H9 (cell line): Measurements from ENCODE around the gene NKD2. TPM values are rescaled to one million over a fixed set of nuclear protein-coding genes. Genes with fewer than 3 reads are reported as not detected.
A peak's percentile ranks its signal among the peaks of the same experiment; 100 is the strongest.

Experiments used
- DNase-seq: peaks from one replicate; pipeline ENCODE4 v3.0.0-alpha.2; 2017
- H2AFZ ChIP-seq: one replicate; pipeline ENCODE4 v1.6.1; 2013; ENCODE audit warnings: mild to moderate bottlenecking, low read length, control low read depth, moderate library complexity
- H2AK5ac ChIP-seq: 2 replicates; pipeline ENCODE4 v1.6.1; 2013; ENCODE audit warnings: low read length, control low read depth, mixed read lengths; ENCODE audit not compliant: insufficient read length
- H2BK120ac ChIP-seq: one replicate; pipeline ENCODE4 v1.6.1; 2013; ENCODE audit warnings: low read depth, mild to moderate bottlenecking, low read length, control low read depth, inconsistent platforms; ENCODE audit not compliant: poor library complexity, severe bottlenecking
- H2BK12ac ChIP-seq: 2 replicates; pipeline ENCODE4 v1.6.1; 2013; ENCODE audit warnings: low read length, control low read depth, mixed read lengths, low read depth; ENCODE audit not compliant: insufficient read length
- H2BK15ac ChIP-seq: 2 replicates; pipeline ENCODE4 v1.6.1; 2013; ENCODE audit warnings: low read depth, low read length, control low read depth
- H2BK20ac ChIP-seq: one replicate; pipeline ENCODE4 v1.6.1; 2013; ENCODE audit warnings: low read depth, mild to moderate bottlenecking, low read length, control low read depth, inconsistent platforms; ENCODE audit not compliant: poor library complexity, severe bottlenecking
- H2BK5ac ChIP-seq: 2 replicates; pipeline ENCODE4 v1.6.1; 2013; ENCODE audit warnings: low read length, control low read depth, mixed read lengths; ENCODE audit not compliant: insufficient read length
- H3K14ac ChIP-seq: 2 replicates; pipeline ENCODE4 v1.6.1; 2013; ENCODE audit warnings: low read length, control low read depth; ENCODE audit not compliant: insufficient read depth
- H3K18ac ChIP-seq: 2 replicates; pipeline ENCODE4 v1.6.1; 2013; ENCODE audit warnings: low read depth, mild to moderate bottlenecking, mixed read lengths, low read length, control low read depth; ENCODE audit not compliant: insufficient read length
- H3K23ac ChIP-seq: 2 replicates; pipeline ENCODE4 v1.6.1; 2013; ENCODE audit warnings: low read length, control low read depth, mixed read lengths, low read depth; ENCODE audit not compliant: insufficient read length
- H3K23me2 ChIP-seq: 2 replicates; pipeline ENCODE4 v1.6.1; 2013; ENCODE audit warnings: low read depth, mild to moderate bottlenecking, mixed read lengths, low read length, control low read depth; ENCODE audit not compliant: insufficient read length, poor library complexity, severe bottlenecking
- H3K27ac ChIP-seq: 2 replicates; pipeline ENCODE4 v1.5.1; 2013; ENCODE audit warnings: low read length, control low read depth, mixed read lengths, low read depth; ENCODE audit not compliant: insufficient read length
- H3K27me3 ChIP-seq: 2 replicates; pipeline ENCODE4 v1.6.1; 2013; ENCODE audit warnings: low read length, control low read depth, inconsistent platforms; ENCODE audit not compliant: insufficient read depth
- H3K4ac ChIP-seq: 2 replicates; pipeline ENCODE4 v1.6.1; 2013; ENCODE audit warnings: low read depth, mild to moderate bottlenecking, control low read depth, inconsistent platforms, low read length, moderate library complexity
- H3K4me1 ChIP-seq: 2 replicates; pipeline ENCODE4 v1.6.1; 2013; ENCODE audit warnings: low read length, control low read depth, inconsistent platforms; ENCODE audit not compliant: insufficient read depth
- H3K4me2 ChIP-seq: 2 replicates; pipeline ENCODE4 v1.6.1; 2013; ENCODE audit warnings: low read length, control low read depth, mixed read lengths; ENCODE audit not compliant: insufficient read length, insufficient read depth
- H3K56ac ChIP-seq: 2 replicates; pipeline ENCODE4 v1.6.1; 2013; ENCODE audit warnings: low read depth, mild to moderate bottlenecking, mixed read lengths, low read length, control low read depth; ENCODE audit not compliant: insufficient read length
- H3K79me1 ChIP-seq: 2 replicates; pipeline ENCODE4 v1.6.1; 2013; ENCODE audit warnings: low read depth, mild to moderate bottlenecking, moderate library complexity, low read length, control low read depth, inconsistent platforms; ENCODE audit not compliant: insufficient read depth, poor library complexity, severe bottlenecking
- H3K79me2 ChIP-seq: 2 replicates; pipeline ENCODE4 v1.6.1; 2013; ENCODE audit warnings: low read length, control low read depth, inconsistent platforms; ENCODE audit not compliant: insufficient read depth
- H3K9ac ChIP-seq: 2 replicates; pipeline ENCODE4 v1.6.1; 2013; ENCODE audit warnings: low read length, control low read depth, mixed read lengths; ENCODE audit not compliant: insufficient read length; ENCODE audit errors: extremely low read depth
- H3K9me3 ChIP-seq: one replicate; pipeline ENCODE4 v1.6.1; 2013; ENCODE audit warnings: low read depth, low read length, inconsistent platforms; ENCODE audit not compliant: control insufficient read depth
- H3T11ph ChIP-seq: one replicate; pipeline ENCODE4 v1.6.1; 2013; ENCODE audit warnings: mild to moderate bottlenecking, low read length, control low read depth, inconsistent platforms
- H4K20me1 ChIP-seq: one replicate; pipeline ENCODE4 v1.6.1; 2013; ENCODE audit not compliant: control insufficient read depth, insufficient read length, insufficient read depth
- H4K5ac ChIP-seq: 2 replicates; pipeline ENCODE4 v1.6.1; 2013; ENCODE audit warnings: low read depth, mild to moderate bottlenecking, mixed read lengths, low read length, control low read depth; ENCODE audit not compliant: insufficient read length
- H4K8ac ChIP-seq: replicated peaks from 2 replicates; pipeline ENCODE4 v1.6.1; 2013; ENCODE audit warnings: low read length, control low read depth, mixed read lengths, low read depth; ENCODE audit not compliant: insufficient read length
- H4K91ac ChIP-seq: 2 replicates; pipeline ENCODE4 v1.6.1; 2013; ENCODE audit warnings: low read depth, mild to moderate bottlenecking, moderate library complexity, mixed read lengths, low read length, control low read depth; ENCODE audit not compliant: insufficient read length
- H3K27ac Mint-ChIP-seq, 3 experiments: 2 replicates in 2 of 3; 3 replicates in 1 of 3; pipeline ENCODE4 v1.8.0; 2020 to 2021; ENCODE audit warnings: mixed read lengths in 3 of 3, mild to moderate bottlenecking in 1 of 3, moderate library complexity in 1 of 3
- H3K27me3 Mint-ChIP-seq: 2 replicates; pipeline ENCODE4 v1.8.0; 2021; ENCODE audit warnings: low read depth, mild to moderate bottlenecking, moderate library complexity, mixed read lengths
- H3K36me3 Mint-ChIP-seq, 3 experiments: 2 replicates in 2 of 3; 3 replicates in 1 of 3; pipeline ENCODE4 v1.8.0; 2020 to 2021; ENCODE audit warnings: low read depth in 3 of 3, mixed read lengths in 3 of 3; ENCODE audit not compliant: insufficient read depth in 1 of 3
- H3K4me1 Mint-ChIP-seq, 2 experiments: 2 replicates each; pipeline ENCODE4 v1.8.0; 2020; ENCODE audit warnings: mixed read lengths in 2 of 2
- H3K4me3 Mint-ChIP-seq, 2 experiments: 2 replicates in 1 of 2; 3 replicates in 1 of 2; pipeline ENCODE4 v1.8.0; 2020 to 2021; ENCODE audit warnings: mild to moderate bottlenecking in 2 of 2, mixed read lengths in 2 of 2, moderate library complexity in 1 of 2
- H3K9me3 Mint-ChIP-seq, 2 experiments: 2 replicates in 1 of 2; 3 replicates in 1 of 2; pipeline ENCODE4 v1.8.0; 2020; ENCODE audit warnings: mild to moderate bottlenecking in 2 of 2, mixed read lengths in 2 of 2, moderate library complexity in 1 of 2
- WGBS: extraction: QIAGEN DNeasy Blood & Tissue Kit; methylation state at CpG from one replicate; pipeline ENCODE4 v1.1.7; 2013; ENCODE audit warnings: missing lambda C conversion rate, low lambda C conversion rate, mixed read lengths; ENCODE audit not compliant: insufficient read length; ENCODE audit errors: extremely low coverage; 5-methylcytosine and 5-hydroxymethylcytosine counted together
- total RNA-seq: library from RNA; stranded (reverse); gene quantifications from 2 replicates; pipeline ENCODE4 v1.2.1, GENCODE V29; 2021
- TF ChIP-seq, protein P1 (sequence below): fragments of 200-600 bp; sonication (generic); conservative IDR thresholded peaks from 3 replicates; pipeline ENCODE4 v1.8.0; 2021; ENCODE audit warnings: antibody characterized with exemption, mild to moderate bottlenecking

Gene NKD2
- total RNA-seq, 1 experiment from 2014 or later = 7.3 TPM

DNA sequence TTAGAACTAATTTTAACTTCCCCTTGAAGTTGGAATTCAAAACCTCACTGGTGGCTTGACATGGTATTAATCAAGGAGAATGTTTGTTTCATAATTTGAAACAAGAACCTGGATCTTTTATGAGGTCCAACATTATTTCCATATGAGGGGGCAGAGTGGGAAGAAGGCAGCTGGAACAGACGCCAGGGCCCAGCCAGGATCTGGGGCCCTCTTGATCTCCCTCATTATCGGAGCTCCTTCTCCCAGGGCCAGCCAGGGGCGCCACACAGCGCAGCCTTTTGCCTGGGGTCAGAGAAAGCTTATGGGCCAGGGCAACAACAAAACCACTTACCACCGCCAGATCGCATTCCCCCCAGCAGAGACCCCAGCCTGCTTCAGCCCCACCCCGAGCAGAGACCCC is 27.1 kb upstream of the NKD2 start:
- no peaks in the 10 kb centered on the region for H3K79me2 ChIP-seq
- Mint-ChIP-seq H3K9me3 (peaks cover 3% of the 10 kb centered on the region in 2 experiments; a peak in 4 of 5 replicates), H3K36me3 (no peaks in the 10 kb centered on the region; a peak in 1 of 7 replicates), H3K4me3 (no peak overlapping the region), H3K27me3 (peaks cover 22% of the 10 kb centered on the region), H3K4me1 (peaks cover 2 to 4% of the 10 kb centered on the region in 2 experiments; a peak in 3 of 4 replicates), H3K27ac (no peak overlapping the region)
- H3K27ac ChIP-seq = no peak overlapping the region
- no peak overlapping the region for H3K9ac ChIP-seq
- H3K4me1 ChIP-seq = no peaks in the 10 kb centered on the region
- H2BK12ac ChIP-seq = no peak overlapping the region
- no peak overlapping the region for H4K91ac ChIP-seq
- no peak overlapping the region for H4K8ac ChIP-seq
- H3K27me3 ChIP-seq = no peaks in the 10 kb centered on the region
- no peak overlapping the region for H2BK5ac ChIP-seq
- H2BK15ac ChIP-seq = no peak overlapping the region
- H4K5ac ChIP-seq = no peak overlapping the region
- no peak overlapping the region for H3K14ac ChIP-seq
- peak; percentile 34 for DNase-seq
- H2AFZ ChIP-seq = no peak overlapping the region
- no peak overlapping the region for H2BK20ac ChIP-seq
- H3K9me3 ChIP-seq = no peaks in the 10 kb centered on the region
- H2BK120ac ChIP-seq = no peak overlapping the region
- no peak overlapping the region for H3K4me2 ChIP-seq
- WGBS = no CpG with 5 or more reads among the region's 7 CpGs
- no peak overlapping the region for H3K18ac ChIP-seq
- H3T11ph ChIP-seq = no peak overlapping the region
- TF ChIP-seq, protein P1, sequence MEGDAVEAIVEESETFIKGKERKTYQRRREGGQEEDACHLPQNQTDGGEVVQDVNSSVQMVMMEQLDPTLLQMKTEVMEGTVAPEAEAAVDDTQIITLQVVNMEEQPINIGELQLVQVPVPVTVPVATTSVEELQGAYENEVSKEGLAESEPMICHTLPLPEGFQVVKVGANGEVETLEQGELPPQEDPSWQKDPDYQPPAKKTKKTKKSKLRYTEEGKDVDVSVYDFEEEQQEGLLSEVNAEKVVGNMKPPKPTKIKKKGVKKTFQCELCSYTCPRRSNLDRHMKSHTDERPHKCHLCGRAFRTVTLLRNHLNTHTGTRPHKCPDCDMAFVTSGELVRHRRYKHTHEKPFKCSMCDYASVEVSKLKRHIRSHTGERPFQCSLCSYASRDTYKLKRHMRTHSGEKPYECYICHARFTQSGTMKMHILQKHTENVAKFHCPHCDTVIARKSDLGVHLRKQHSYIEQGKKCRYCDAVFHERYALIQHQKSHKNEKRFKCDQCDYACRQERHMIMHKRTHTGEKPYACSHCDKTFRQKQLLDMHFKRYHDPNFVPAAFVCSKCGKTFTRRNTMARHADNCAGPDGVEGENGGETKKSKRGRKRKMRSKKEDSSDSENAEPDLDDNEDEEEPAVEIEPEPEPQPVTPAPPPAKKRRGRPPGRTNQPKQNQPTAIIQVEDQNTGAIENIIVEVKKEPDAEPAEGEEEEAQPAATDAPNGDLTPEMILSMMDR = no peak
- no peak overlapping the region for H3K23ac ChIP-seq
- no peak overlapping the region for H3K56ac ChIP-seq
- H2AK5ac ChIP-seq = no peak overlapping the region
- H3K79me1 ChIP-seq = no peaks in the 10 kb centered on the region
- peaks cover 2% of the 10 kb centered on the region for H4K20me1 ChIP-seq
- H3K4ac ChIP-seq = no peak overlapping the region
- H3K23me2 ChIP-seq = no peaks in the 10 kb centered on the region
